ENCODE results near the gene CHMP1B.

The CHMP1B gene

DNA sequence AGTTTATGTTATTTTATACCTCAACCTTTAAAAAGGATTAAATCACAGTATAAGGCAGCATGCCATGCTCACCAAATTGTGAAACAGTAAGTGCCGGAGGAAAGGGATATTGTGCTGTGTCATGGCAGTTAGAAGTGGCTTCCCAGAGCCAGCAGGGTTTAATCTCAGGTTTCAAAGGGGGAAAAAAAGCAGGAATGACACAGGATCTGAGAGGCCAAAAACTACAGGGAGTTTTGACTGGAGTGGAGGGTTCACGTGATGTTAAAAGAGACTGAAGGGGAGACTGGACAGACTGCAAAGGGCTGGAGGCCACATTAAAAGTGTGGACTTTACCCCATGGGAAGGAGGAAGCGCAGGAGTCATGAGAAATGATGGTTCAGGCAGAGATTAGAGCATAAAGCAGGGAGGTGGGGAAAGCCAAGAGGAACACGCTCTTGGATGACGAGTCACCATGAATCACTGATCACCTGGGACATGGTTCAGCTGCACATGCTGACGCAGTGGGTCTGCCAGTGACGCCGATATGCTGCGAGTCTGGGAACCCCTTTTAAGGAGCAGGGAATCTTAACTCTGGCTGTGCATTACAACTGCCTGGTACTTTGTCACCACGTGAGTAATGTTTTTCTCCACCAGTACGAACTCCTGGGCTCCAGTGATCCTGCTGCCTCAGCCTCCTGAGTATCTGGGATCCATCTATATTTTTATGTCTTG is 6.1 kb downstream of the CHMP1B start:
- Histone ChIP-seq H3F3A (ENCODE audit: low read depth) (no peaks in the 10 kb centered on the region), H3K9me2 (replicated peaks; ENCODE audit: low read depth, low read length) (no peaks in the 10 kb centered on the region), H3K9ac (ENCODE audit: low read depth, low read length, poor library complexity, severe bottlenecking) (no peak overlapping the region), H3K36me3 (ENCODE audit: insufficient read depth, low read length) (no peaks in the 10 kb centered on the region), H3K27me3 (ENCODE audit: insufficient read depth, low read length, poor library complexity, severe bottlenecking) (no peaks in the 10 kb centered on the region), H4K20me1 (ENCODE audit: insufficient read depth, low read length, poor library complexity, severe bottlenecking) (peaks cover 15% of the 10 kb centered on the region), H2AFZ (ENCODE audit: low read length) (no peak overlapping the region), H3K9me3 (ENCODE audit: insufficient read depth, low read depth, low read length) (no peaks in the 10 kb centered on the region), H3K4me1 (ENCODE audit: insufficient read depth, low read length, poor library complexity, severe bottlenecking) (peaks cover 13% of the 10 kb centered on the region), H3K4me2 (ENCODE audit: low read depth, low read length, poor library complexity, severe bottlenecking) (no peak overlapping the region), H3K4me3 (ENCODE audit: low read length, poor library complexity, severe bottlenecking) (no peak overlapping the region), H3K79me2 (ENCODE audit: insufficient read depth, low read length) (peaks cover 21% of the 10 kb centered on the region)
- TF ChIP-seq EZH2phosphoT487 (IDR thresholded peaks at IDR 0.05; ENCODE audit: borderline replicate concordance), result no peak
- TF ChIP-seq, protein P1, sequence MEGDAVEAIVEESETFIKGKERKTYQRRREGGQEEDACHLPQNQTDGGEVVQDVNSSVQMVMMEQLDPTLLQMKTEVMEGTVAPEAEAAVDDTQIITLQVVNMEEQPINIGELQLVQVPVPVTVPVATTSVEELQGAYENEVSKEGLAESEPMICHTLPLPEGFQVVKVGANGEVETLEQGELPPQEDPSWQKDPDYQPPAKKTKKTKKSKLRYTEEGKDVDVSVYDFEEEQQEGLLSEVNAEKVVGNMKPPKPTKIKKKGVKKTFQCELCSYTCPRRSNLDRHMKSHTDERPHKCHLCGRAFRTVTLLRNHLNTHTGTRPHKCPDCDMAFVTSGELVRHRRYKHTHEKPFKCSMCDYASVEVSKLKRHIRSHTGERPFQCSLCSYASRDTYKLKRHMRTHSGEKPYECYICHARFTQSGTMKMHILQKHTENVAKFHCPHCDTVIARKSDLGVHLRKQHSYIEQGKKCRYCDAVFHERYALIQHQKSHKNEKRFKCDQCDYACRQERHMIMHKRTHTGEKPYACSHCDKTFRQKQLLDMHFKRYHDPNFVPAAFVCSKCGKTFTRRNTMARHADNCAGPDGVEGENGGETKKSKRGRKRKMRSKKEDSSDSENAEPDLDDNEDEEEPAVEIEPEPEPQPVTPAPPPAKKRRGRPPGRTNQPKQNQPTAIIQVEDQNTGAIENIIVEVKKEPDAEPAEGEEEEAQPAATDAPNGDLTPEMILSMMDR (conservative IDR thresholded peaks at IDR 0.05; ENCODE audit: low read length), result no peak

DNA sequence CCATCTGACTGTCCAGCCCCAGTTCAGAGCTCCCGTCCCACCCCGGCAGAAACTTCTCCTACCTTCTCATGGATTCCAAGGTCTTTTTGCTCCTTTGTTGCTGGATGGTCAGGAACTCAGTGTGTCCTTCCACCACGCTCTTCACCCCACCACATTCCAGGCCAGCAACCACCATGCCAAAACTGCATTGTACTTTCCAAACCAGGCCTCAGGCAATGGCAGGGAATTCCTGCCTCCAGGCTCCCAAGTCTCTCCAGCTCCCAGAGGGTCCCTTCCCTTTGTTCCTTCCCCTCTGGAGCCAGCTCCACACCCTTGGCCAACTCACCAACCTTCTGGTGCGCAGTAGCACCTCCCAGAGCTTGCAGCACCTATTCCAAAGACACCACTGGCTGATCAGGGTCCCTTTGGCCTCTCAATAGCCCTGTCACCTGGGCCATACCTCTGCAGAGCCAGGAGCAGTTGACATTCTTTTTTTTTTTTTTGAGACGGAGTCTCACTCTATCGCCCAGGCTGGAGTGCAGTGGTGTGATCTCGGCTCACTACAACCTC is 8.1 kb downstream of the CHMP1B start:
- Histone ChIP-seq H3K4me1 (ENCODE audit: insufficient read depth, low read length, poor library complexity, severe bottlenecking) (no peaks in the 10 kb centered on the region), H3K4me3 (ENCODE audit: low read length, poor library complexity, severe bottlenecking) (no peak overlapping the region), H3K79me2 (ENCODE audit: insufficient read depth, low read length) (peaks cover under 1% of the 10 kb centered on the region; the same call in 1 of the 2 replicates), H3K9ac (ENCODE audit: low read depth, low read length, poor library complexity, severe bottlenecking) (no peak overlapping the region), H3K9me2 (replicated peaks; ENCODE audit: low read depth, low read length) (no peaks in the 10 kb centered on the region), H4K20me1 (ENCODE audit: insufficient read depth, low read length, poor library complexity, severe bottlenecking) (no peaks in the 10 kb centered on the region), H2AFZ (ENCODE audit: low read length) (no peak overlapping the region), H3K27me3 (ENCODE audit: insufficient read depth, low read length, poor library complexity, severe bottlenecking) (no peaks in the 10 kb centered on the region), H3K9me3 (ENCODE audit: insufficient read depth, low read depth, low read length) (no peaks in the 10 kb centered on the region), H3K4me2 (ENCODE audit: low read depth, low read length, poor library complexity, severe bottlenecking) (no peak overlapping the region), H3K36me3 (ENCODE audit: insufficient read depth, low read length) (no peaks in the 10 kb centered on the region), H3F3A (ENCODE audit: low read depth) (no peaks in the 10 kb centered on the region)
- TF ChIP-seq, protein P1 (conservative IDR thresholded peaks at IDR 0.05; ENCODE audit: low read length), result no peak
- no peak for TF ChIP-seq EZH2phosphoT487 (IDR thresholded peaks at IDR 0.05; ENCODE audit: borderline replicate concordance)

DNA sequence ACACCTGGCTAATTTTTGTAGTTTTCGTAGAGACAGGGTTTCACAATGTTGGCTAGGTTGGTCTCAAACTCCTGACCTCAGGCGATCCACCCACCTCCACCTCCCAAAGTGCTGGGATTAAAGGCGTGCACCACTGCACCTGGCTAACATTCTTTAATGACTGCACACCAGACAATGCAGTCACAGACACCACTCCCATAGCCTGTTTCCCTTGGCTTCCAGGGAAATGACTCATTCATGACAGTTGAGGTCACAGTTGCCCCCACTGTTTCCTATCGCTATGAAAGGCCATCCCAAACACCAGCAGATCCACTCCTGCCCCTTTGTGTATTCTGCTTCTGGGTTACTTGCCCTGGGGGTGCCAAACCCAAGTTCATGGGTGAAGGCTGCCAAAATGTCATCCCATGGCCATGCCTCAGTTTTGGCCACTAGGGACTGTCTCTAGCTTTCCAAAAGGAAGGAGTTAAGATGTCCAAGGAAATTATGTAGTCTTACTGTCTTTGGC is 8.7 kb downstream of the CHMP1B start:
- Histone ChIP-seq H3K4me1 (ENCODE audit: insufficient read depth, low read length, poor library complexity, severe bottlenecking) (no peaks in the 10 kb centered on the region), H3K4me2 (ENCODE audit: low read depth, low read length, poor library complexity, severe bottlenecking) (no peak overlapping the region), H4K20me1 (ENCODE audit: insufficient read depth, low read length, poor library complexity, severe bottlenecking) (no peaks in the 10 kb centered on the region), H3K9me3 (ENCODE audit: insufficient read depth, low read depth, low read length) (no peaks in the 10 kb centered on the region), H3K27me3 (ENCODE audit: insufficient read depth, low read length, poor library complexity, severe bottlenecking) (no peaks in the 10 kb centered on the region), H3K9ac (ENCODE audit: low read depth, low read length, poor library complexity, severe bottlenecking) (no peak overlapping the region), H3K9me2 (replicated peaks; ENCODE audit: low read depth, low read length) (no peaks in the 10 kb centered on the region), H2AFZ (ENCODE audit: low read length) (no peak overlapping the region), H3F3A (ENCODE audit: low read depth) (no peaks in the 10 kb centered on the region), H3K36me3 (ENCODE audit: insufficient read depth, low read length) (no peaks in the 10 kb centered on the region), H3K4me3 (ENCODE audit: low read length, poor library complexity, severe bottlenecking) (no peak overlapping the region), H3K79me2 (ENCODE audit: insufficient read depth, low read length) (no peaks in the 10 kb centered on the region)
- TF ChIP-seq, protein P1 (conservative IDR thresholded peaks at IDR 0.05; ENCODE audit: low read length), result no peak
- TF ChIP-seq EZH2phosphoT487 (IDR thresholded peaks at IDR 0.05; ENCODE audit: borderline replicate concordance), result no peak
